Neural progenitor cell (in vitro differentiated cells): ENCODE results near the gene NFASC. TPM values are rescaled to one million over a fixed set of nuclear protein-coding genes. Genes with fewer than 3 reads are reported as not detected.

Experiments used
- DNase-seq: peaks from one replicate; pipeline ENCODE4 v3.0.0-alpha.2; 2016; ENCODE audit warnings: low spot score
- H2AFZ ChIP-seq: fragments of 200-600 bp; sonication (generic); replicated peaks from 2 replicates; pipeline ENCODE4 v1.6.1; 2016; ENCODE audit warnings: antibody characterized with exemption
- H3F3A ChIP-seq: fragments of 200-600 bp; sonication (generic); 2 replicates; pipeline ENCODE4 v1.6.1; 2016; ENCODE audit warnings: antibody characterized with exemption, low read depth
- H3K27ac ChIP-seq: fragments of 200-600 bp; sonication (generic); 2 replicates; pipeline ENCODE4 v1.5.1; 2016; ENCODE audit warnings: mild to moderate bottlenecking
- H3K27me3 ChIP-seq: fragments of 200-600 bp; sonication (generic); 2 replicates; pipeline ENCODE4 v1.6.1; 2016; ENCODE audit warnings: mild to moderate bottlenecking, moderate library complexity
- H3K36me3 ChIP-seq: fragments of 200-600 bp; sonication (generic); 2 replicates; pipeline ENCODE4 v1.5.1; 2016
- H3K4me1 ChIP-seq: fragments of 200-600 bp; sonication (generic); 2 replicates; pipeline ENCODE4 v1.6.1; 2016; ENCODE audit warnings: mixed run types
- H3K4me2 ChIP-seq: fragments of 200-600 bp; sonication (generic); 2 replicates; pipeline ENCODE4 v1.6.1; 2016
- H3K4me3 ChIP-seq: fragments of 200-600 bp; sonication (generic); 2 replicates; pipeline ENCODE4 v1.5.1; 2016
- H3K79me2 ChIP-seq: fragments of 200-600 bp; sonication (generic); 2 replicates; pipeline ENCODE4 v1.6.1; 2016; ENCODE audit warnings: low read depth
- H3K9ac ChIP-seq: fragments of 200-600 bp; sonication (generic); 2 replicates; pipeline ENCODE4 v1.6.1; 2016
- H3K9me3 ChIP-seq: fragments of 200-600 bp; sonication (generic); 2 replicates; pipeline ENCODE4 v1.5.1; 2016; ENCODE audit warnings: low read depth
- H4K20me1 ChIP-seq: fragments of 200-600 bp; sonication (generic); 2 replicates; pipeline ENCODE4 v1.6.1; 2016; ENCODE audit warnings: low read depth
- H3K27ac Mint-ChIP-seq: 3 replicates; pipeline ENCODE4 v1.8.0; 2021; ENCODE audit warnings: mixed read lengths
- H3K27me3 Mint-ChIP-seq: 2 replicates; pipeline ENCODE4 v1.8.0; 2022; ENCODE audit warnings: low read depth, mild to moderate bottlenecking, inconsistent platforms, moderate library complexity, mixed read lengths; ENCODE audit not compliant: insufficient read depth
- H3K36me3 Mint-ChIP-seq: 3 replicates; pipeline ENCODE4 v1.8.0; 2021; ENCODE audit warnings: mixed read lengths
- H3K4me1 Mint-ChIP-seq: 3 replicates; pipeline ENCODE4 v1.8.0; 2021; ENCODE audit warnings: mixed read lengths
- H3K4me3 Mint-ChIP-seq: 3 replicates; pipeline ENCODE4 v1.8.0; 2021; ENCODE audit warnings: mild to moderate bottlenecking, moderate library complexity, mixed read lengths
- H3K9me3 Mint-ChIP-seq: 3 replicates; pipeline ENCODE4 v1.8.0; 2020; ENCODE audit warnings: mixed read lengths
- CTCF ChIP-seq: fragments of 200-600 bp; sonication (generic); IDR thresholded peaks from 2 replicates; pipeline ENCODE4 v1.5.1; 2017; ENCODE audit warnings: antibody characterized with exemption, mild to moderate bottlenecking
- EZH2 ChIP-seq: fragments of 200-600 bp; sonication (generic); IDR thresholded peaks from 2 replicates; pipeline ENCODE4 v1.6.1; 2017; ENCODE audit warnings: antibody characterized with exemption, mild to moderate bottlenecking, moderate library complexity
- EZH2phosphoT487 ChIP-seq: fragments of 200-600 bp; sonication (generic); IDR thresholded peaks from 2 replicates; pipeline ENCODE4 v1.6.1; 2017; ENCODE audit warnings: antibody characterized with exemption
- total RNA-seq: library from RNA; depleted of rRNA; stranded (reverse); fragments of >200 nt; gene quantifications from 2 replicates; pipeline ENCODE4 v1.2.3, GENCODE V29; 2015; ENCODE audit warnings: low replicate concordance

NFASC gene
- total RNA-seq, 1 donor from 2014 or later = 2.5 TPM

GRCh38 chr1:204878621-204879234 lies 8.1 kb downstream of the NFASC start:
- H3K4me1 Mint-ChIP-seq = peaks cover 36% of the 10 kb centered on the region
- H3K9ac ChIP-seq = no peak overlapping the region
- no peak overlapping the region for H3K27ac ChIP-seq
- no peaks in the 10 kb centered on the region for H3K79me2 ChIP-seq
- no peaks in the 10 kb centered on the region for H3K9me3 ChIP-seq
- H3K9me3 Mint-ChIP-seq = no peaks in the 10 kb centered on the region
- H3K27me3 ChIP-seq = no peaks in the 10 kb centered on the region
- no peaks in the 10 kb centered on the region for H3F3A ChIP-seq
- DNase-seq = no peak
- H2AFZ ChIP-seq = no peak overlapping the region
- no peaks in the 10 kb centered on the region for H3K36me3 Mint-ChIP-seq
- H3K4me3 Mint-ChIP-seq = no peak overlapping the region
- H3K4me1 ChIP-seq = peaks cover 5% of the 10 kb centered on the region
- H3K36me3 ChIP-seq = no peaks in the 10 kb centered on the region
- TF ChIP-seq EZH2 (no peak), EZH2phosphoT487 (no peak), CTCF (no peak)
- peaks cover 2% of the 10 kb centered on the region for H3K27me3 Mint-ChIP-seq
- no peak overlapping the region for H3K27ac Mint-ChIP-seq
- H3K4me3 ChIP-seq = no peak overlapping the region
- H3K4me2 ChIP-seq = no peak overlapping the region
- no peaks in the 10 kb centered on the region for H4K20me1 ChIP-seq

GRCh38 chr1:204879351-204879750 lies 8.7 kb downstream of the NFASC start:
- Mint-ChIP-seq H3K4me3 (no peak overlapping the region), H3K36me3 (no peaks in the 10 kb centered on the region), H3K27ac (peak overlapping the region; percentile 67), H3K27me3 (peaks cover 1% of the 10 kb centered on the region), H3K9me3 (no peaks in the 10 kb centered on the region), H3K4me1 (peaks cover 39% of the 10 kb centered on the region)
- no peak overlapping the region for H2AFZ ChIP-seq
- no peaks in the 10 kb centered on the region for H4K20me1 ChIP-seq
- no peak overlapping the region for H3K9ac ChIP-seq
- no peak for TF ChIP-seq CTCF
- TF ChIP-seq EZH2 = no peak
- TF ChIP-seq EZH2phosphoT487 = no peak
- no peak overlapping the region for H3K4me2 ChIP-seq
- no peaks in the 10 kb centered on the region for H3K79me2 ChIP-seq
- DNase-seq = no peak
- peaks cover 5% of the 10 kb centered on the region for H3K4me1 ChIP-seq
- H3K36me3 ChIP-seq = no peaks in the 10 kb centered on the region
- no peaks in the 10 kb centered on the region for H3K27me3 ChIP-seq
- no peaks in the 10 kb centered on the region for H3F3A ChIP-seq
- no peak overlapping the region for H3K4me3 ChIP-seq
- H3K27ac ChIP-seq = no peak overlapping the region
- no peaks in the 10 kb centered on the region for H3K9me3 ChIP-seq

GRCh38 chr1:204880906-204881305 lies 10.2 kb downstream of the NFASC start:
- H2AFZ ChIP-seq = no peak overlapping the region
- peaks cover 34% of the 10 kb centered on the region for H3K4me1 Mint-ChIP-seq
- TF ChIP-seq EZH2 (no peak), EZH2phosphoT487 (no peak), CTCF (no peak)
- no peaks in the 10 kb centered on the region for H3F3A ChIP-seq
- no peaks in the 10 kb centered on the region for H3K79me2 ChIP-seq
- no peak overlapping the region for H3K4me3 ChIP-seq
- no peak for DNase-seq
- no peaks in the 10 kb centered on the region for H3K9me3 ChIP-seq
- H4K20me1 ChIP-seq = no peaks in the 10 kb centered on the region
- no peaks in the 10 kb centered on the region for H3K27me3 Mint-ChIP-seq
- H3K9me3 Mint-ChIP-seq = no peaks in the 10 kb centered on the region
- H3K4me3 Mint-ChIP-seq = no peak overlapping the region
- H3K36me3 Mint-ChIP-seq = no peaks in the 10 kb centered on the region
- peaks cover 5% of the 10 kb centered on the region for H3K4me1 ChIP-seq
- no peak overlapping the region for H3K27ac ChIP-seq
- no peak overlapping the region for H3K4me2 ChIP-seq
- H3K27ac Mint-ChIP-seq = no peak overlapping the region
- no peaks in the 10 kb centered on the region for H3K27me3 ChIP-seq
- no peaks in the 10 kb centered on the region for H3K36me3 ChIP-seq
- no peak overlapping the region for H3K9ac ChIP-seq
